GM12878 (cell line): Measurements from ENCODE around the gene GAMT. TPM values are rescaled to one million over a fixed set of nuclear protein-coding genes. Genes with fewer than 3 reads are reported as not detected.

Source experiments
- ATAC-seq: fragments of 200-7000 bp; cut with Tn5 transposase; 3 replicates; pipeline ENCODE4 v1.9.1; 2020; ENCODE audit warnings: mild to moderate bottlenecking, moderate library complexity
- BruUV-seq: library from RNA; stranded (reverse); fragments of 400-500 nt; replicated peaks from 2 replicates; lab custom pipeline; 2021; lab: Mats Ljungman, UMichigan
- CTCF ChIA-PET: fragments of 300-600 bp; sonication (Branson Sonifier 250); formaldehyde crosslinking; extraction: SDS; loops from one replicate; lab custom pipeline; 2021; ENCODE audit warnings: inconsistent platforms; lab: Yijun Ruan, JAX
- POLR2A ChIA-PET: fragments of 350-600 bp; formaldehyde crosslinking; extraction: SDS; loops from one replicate; lab custom pipeline; 2021; ENCODE audit warnings: inconsistent platforms; lab: Charles Lee
- RAD21 ChIA-PET: fragments of 300-600 bp; sonication (Branson Sonifier 250); formaldehyde crosslinking; loops from one replicate; lab custom pipeline; 2023; ENCODE audit warnings: antibody characterized with exemption; ENCODE audit not compliant: unreplicated experiment; lab: Charles Lee
- SMC1A ChIA-PET: fragments of 300-600 bp; sonication (Branson Sonifier 250); formaldehyde crosslinking; loops from one replicate; lab custom pipeline; 2023; ENCODE audit not compliant: unreplicated experiment, uncharacterized antibody; lab: Charles Lee
- DNase-seq: peaks from one replicate; pipeline ENCODE4 v3.0.0-alpha.2; 2011; ENCODE audit warnings: low read depth, low spot score
- FAIRE-seq: peaks from 3 replicates; lab custom pipeline; 2011; peaks lifted over from hg19 to GRCh38; lab: Jason Lieb, UNC
- H2AFZ ChIP-seq: 2 replicates; pipeline ENCODE4 v1.6.0; 2011; ENCODE audit warnings: low read depth, low read length, control low read depth; ENCODE audit not compliant: control insufficient read depth
- H3K27ac ChIP-seq: 2 replicates; pipeline ENCODE4 v1.5.1; 2011; ENCODE audit warnings: control low read depth; ENCODE audit not compliant: control insufficient read depth, insufficient read depth
- H3K27me3 ChIP-seq, 2 experiments: replicated peaks in 1 of 2; 2 replicates each; pipeline versions ENCODE4 v1.6.0 to v1.6.1; 2011; ENCODE audit warnings: low read length in 1 of 2; ENCODE audit not compliant: control insufficient read depth in 2 of 2, insufficient read depth in 2 of 2
- H3K36me3 ChIP-seq, 2 experiments: 2 replicates each; pipeline ENCODE4 v1.5.1; 2011; ENCODE audit warnings: low read length in 1 of 2; ENCODE audit not compliant: control insufficient read depth in 2 of 2, insufficient read depth in 2 of 2
- H3K4me1 ChIP-seq: 2 replicates; pipeline ENCODE4 v1.6.1; 2011; ENCODE audit warnings: mild to moderate bottlenecking, low read length, moderate library complexity, mixed read lengths; ENCODE audit not compliant: control insufficient read depth, insufficient read depth
- H3K4me2 ChIP-seq: 2 replicates; pipeline ENCODE4 v1.6.0; 2011; ENCODE audit warnings: control low read depth; ENCODE audit not compliant: control insufficient read depth, insufficient read depth
- H3K4me3 ChIP-seq: fragments of 200-600 bp; sonication (generic); 2 replicates; pipeline ENCODE4 v1.5.1; 2016
- H3K79me2 ChIP-seq: 2 replicates; pipeline ENCODE4 v1.6.0; 2011; ENCODE audit warnings: low read length; ENCODE audit not compliant: control insufficient read depth, insufficient read depth
- H3K9ac ChIP-seq: 2 replicates; pipeline ENCODE4 v1.8.0; 2011; ENCODE audit warnings: low read length, control low read depth, mixed read lengths; ENCODE audit not compliant: control insufficient read depth, insufficient read depth
- H3K9me3 ChIP-seq: replicated peaks from 3 replicates; pipeline ENCODE4 v1.5.1; 2011; ENCODE audit warnings: mild to moderate bottlenecking, low read length; ENCODE audit not compliant: control insufficient read depth, insufficient read depth
- H4K20me1 ChIP-seq: 2 replicates; pipeline ENCODE4 v1.6.0; 2011; ENCODE audit not compliant: control insufficient read depth, insufficient read depth
- ATF7 ChIP-seq: fragments of 450-650 bp; IDR thresholded peaks from 2 replicates; pipeline ENCODE4 v1.6.1; 2016; ENCODE audit warnings: low read depth, mild to moderate bottlenecking
- CBX3 ChIP-seq: fragments of 200-600 bp; sonication (generic); IDR thresholded peaks from 2 replicates; pipeline ENCODE4 v1.6.1; 2016; ENCODE audit warnings: low read depth, borderline replicate concordance
- FOXM1 ChIP-seq: IDR thresholded peaks from 2 replicates; pipeline ENCODE4 v1.6.1; 2012; ENCODE audit warnings: low read depth, mild to moderate bottlenecking, inconsistent platforms, low read length, moderate library complexity
- MTA3 ChIP-seq: IDR thresholded peaks from 2 replicates; pipeline ENCODE4 v1.6.1; 2012; ENCODE audit warnings: low read length, inconsistent platforms, borderline replicate concordance
- PKNOX1 ChIP-seq: fragments of 450-650 bp; IDR thresholded peaks from 2 replicates; pipeline ENCODE4 v1.6.1; 2016; ENCODE audit warnings: mild to moderate bottlenecking
- POLR2A ChIP-seq: IDR thresholded peaks from 2 replicates; pipeline ENCODE4 v1.6.1; 2011; ENCODE audit warnings: low read depth, mild to moderate bottlenecking, low read length
- WGBS: methylation state at CpG from one replicate; pipeline ENCODE4 v1.1.6; 2016; ENCODE audit warnings: low lambda C conversion rate; ENCODE audit not compliant: insufficient replicate concordance, insufficient coverage; ENCODE audit errors: missing lambda C conversion rate; 5-methylcytosine and 5-hydroxymethylcytosine counted together
- in situ Hi-C: fragments of 300-500 bp; cut with MboI; formaldehyde crosslinking; loops from 9 replicates; pipeline ENCODE4 v1.14.3; 2018; ENCODE audit warnings: mixed read lengths
- intact Hi-C: fragments of 100-400 bp; cut with micrococcal nuclease; formaldehyde crosslinking; loops from one replicate; pipeline ENCODE4 v1.14.2; 2022; ENCODE audit not compliant: unreplicated experiment
- polyA plus RNA-seq, 11 experiments: library from polyadenylated mRNA; depleted of rRNA in 4 of 11; unstranded in 6 of 11; stranded (reverse) in 5 of 11; fragments of >200 nt; fragmentation: Nextera tagmentation in 4 of 11; fragmentation: Illumina TruSeq in 1 of 11; extraction: Ambion mirVana in 4 of 11; extraction: Trizol in 1 of 11; gene quantifications; 1 replicate in 1 of 11; 2 replicates in 10 of 11; pipeline versions ENCODE4 v1.2.1 to v1.2.3, GENCODE V29; 2011 to 2016; ENCODE audit warnings: inconsistent platforms in 2 of 11, missing spikeins in 2 of 11, low read depth in 1 of 11
- total RNA-seq, 4 experiments: library from RNA; depleted of rRNA in 3 of 4; stranded (reverse); fragments of >200 nt in 3 of 4; fragmentation: Illumina TruSeq in 1 of 4; extraction: Trizol in 1 of 4; gene quantifications; 2 replicates each; pipeline versions ENCODE4 v1.2.1 to v1.2.3, GENCODE V29; 2013 to 2021

The GAMT gene
- total and polyA plus RNA-seq, 10 of the 15 experiments (the other 5 are each of a cell fraction or from before 2014, with no cell fraction given): 1.6 to 131 (median 38.8) TPM

- WGBS: 88% methylated on average over 36 of the region's 36 CpGs
- H2AFZ ChIP-seq: no peak overlapping the region
- H3K79me2 ChIP-seq: peaks cover 96% of the 10 kb centered on the region
- no peaks in the 10 kb centered on the region for H3K27me3 ChIP-seq
- no peak for DNase-seq
- peak overlapping the region; percentile 42; the same call in 1 of the 2 replicates for H3K27ac ChIP-seq
- POLR2A ChIA-PET: no interaction called here
- H3K4me2 ChIP-seq: peak overlapping the region; percentile 22; the same call in 1 of the 2 replicates
- peaks cover 44% of the 10 kb centered on the region for H3K4me1 ChIP-seq
- peaks cover 35% of the 10 kb centered on the region for H4K20me1 ChIP-seq
- CTCF ChIA-PET: interaction anchor here (1.3 to 1.8 kb wide), 2 partner anchors 24 to 169 kb away, joined by 4 to 5 read pairs; no protein-coding TSS in a partner anchor
- in situ Hi-C loops (no loop called here), intact Hi-C loops (no loop called here)
- H3K9ac ChIP-seq: no peak overlapping the region
- H3K36me3 ChIP-seq: peaks cover 13 to 31% of the 10 kb centered on the region in 2 experiments
- RAD21 ChIA-PET: no interaction called here
- FAIRE-seq: peak; percentile 62
- no peaks in the 10 kb centered on the region for H3K9me3 ChIP-seq
- BruUV-seq: no TSS peak
- SMC1A ChIA-PET: interaction anchor here (1.2 kb wide), 1 partner anchor 24 kb away, joined by 4 read pairs; no protein-coding TSS in a partner anchor
- no peak for ATAC-seq
- H3K4me3 ChIP-seq: no peak overlapping the region
- TF ChIP-seq POLR2A (peak; percentile 44; the same call in 1 of the 2 replicates), ATF7 (no peak)
These were observed 11.9 kb upstream of the GAMT start for GRCh38 chr19:1412995-1413800.

- Histone ChIP-seq H4K20me1 (peaks cover 35% of the 10 kb centered on the region), H3K79me2 (peaks cover 97% of the 10 kb centered on the region), H3K9ac (no peak overlapping the region), H3K4me2 (peak overlapping the region; percentile 28; the same call in 1 of the 2 replicates), H3K4me1 (peaks cover 44% of the 10 kb centered on the region), H3K9me3 (no peaks in the 10 kb centered on the region), H3K36me3 (peaks cover 8 to 30% of the 10 kb centered on the region in 2 experiments), H3K4me3 (no peak overlapping the region), H3K27me3 (no peaks in the 10 kb centered on the region), H2AFZ (no peak overlapping the region), H3K27ac (no peak overlapping the region)
- ChIA-PET POLR2A (no interaction called here), RAD21 (no interaction called here), CTCF (interaction anchor here (1.3 kb wide), 1 partner anchor 168 kb away, joined by 4 read pairs; no protein-coding TSS in a partner anchor), SMC1A (interaction anchor here (1.2 kb wide), 1 partner anchor 25 kb away, joined by 4 read pairs; no protein-coding TSS in a partner anchor)
- BruUV-seq: no TSS peak
- intact Hi-C loops: no loop called here
- ATAC-seq (no peak), DNase-seq (no peak), FAIRE-seq (no peak)
- 84% methylated on average over 21 of the region's 21 CpGs for WGBS
- in situ Hi-C loops: no loop called here
- TF ChIP-seq CBX3 (no peak), FOXM1 (no peak), PKNOX1 (no peak), MTA3 (no peak)
These were observed 11.1 kb upstream of the GAMT start for GRCh38 chr19:1412323-1412923.
